Mesendoderm (in vitro differentiated cells): Measurements from ENCODE around the gene ZBTB39.
"Not testable (repeated sequence)": the region's sequence is repeated elsewhere in the genome, so short reads cannot be mapped to it uniquely, and the experiment has no call there.

Experiments used
- DNase-seq: peaks from one replicate; pipeline ENCODE4 v3.0.0; 2013
- H2AK5ac ChIP-seq: 2 replicates; pipeline ENCODE4 v1.6.1; 2013; ENCODE audit warnings: low read length, inconsistent platforms
- H2BK120ac ChIP-seq: 2 replicates; pipeline ENCODE4 v1.6.1; 2013; ENCODE audit warnings: low read depth, mild to moderate bottlenecking, low read length, moderate library complexity, mixed read lengths
- H2BK15ac ChIP-seq: replicated peaks from 2 replicates; pipeline ENCODE4 v1.6.1; 2013; ENCODE audit warnings: low read depth, mild to moderate bottlenecking, moderate library complexity
- H2BK5ac ChIP-seq: 2 replicates; pipeline ENCODE4 v1.6.1; 2013; ENCODE audit warnings: low read length, inconsistent platforms
- H3K18ac ChIP-seq: 2 replicates; pipeline ENCODE4 v1.6.1; 2013; ENCODE audit warnings: mild to moderate bottlenecking, low read length, mixed read lengths
- H3K23ac ChIP-seq: one replicate; pipeline ENCODE4 v1.6.1; 2013; ENCODE audit warnings: low read length
- H3K27ac ChIP-seq: 2 replicates; pipeline ENCODE4 v1.5.1; 2013; ENCODE audit warnings: low read depth, mild to moderate bottlenecking, inconsistent platforms, low read length, moderate library complexity
- H3K27me3 ChIP-seq: 2 replicates; pipeline ENCODE4 v1.6.1; 2013; ENCODE audit warnings: low read length, control low read depth, mild to moderate bottlenecking, inconsistent platforms; ENCODE audit not compliant: insufficient read depth, poor library complexity
- H3K36me3 ChIP-seq: 2 replicates; pipeline ENCODE4 v1.6.1; 2013; ENCODE audit warnings: low read length, inconsistent platforms; ENCODE audit not compliant: control insufficient read depth, insufficient read depth
- H3K4ac ChIP-seq: one replicate; pipeline ENCODE4 v1.6.1; 2013; ENCODE audit warnings: low read depth, mild to moderate bottlenecking, low read length, moderate library complexity
- H3K4me1 ChIP-seq: 2 replicates; pipeline ENCODE4 v1.6.1; 2013; ENCODE audit warnings: low read depth, low read length, inconsistent platforms; ENCODE audit not compliant: control insufficient read depth
- H3K4me2 ChIP-seq: 2 replicates; pipeline ENCODE4 v1.6.1; 2013; ENCODE audit warnings: low read length
- H3K4me3 ChIP-seq: 2 replicates; pipeline ENCODE4 v1.5.1; 2013; ENCODE audit warnings: mild to moderate bottlenecking, low read length
- H3K56ac ChIP-seq: one replicate; pipeline ENCODE4 v1.6.1; 2013; ENCODE audit warnings: low read length
- H3K79me1 ChIP-seq: 2 replicates; pipeline ENCODE4 v1.6.1; 2013; ENCODE audit warnings: low read length, inconsistent platforms
- H3K79me2 ChIP-seq: 2 replicates; pipeline ENCODE4 v1.6.1; 2013; ENCODE audit warnings: mild to moderate bottlenecking, low read length; ENCODE audit not compliant: control insufficient read depth, insufficient read depth
- H3K9ac ChIP-seq: 2 replicates; pipeline ENCODE4 v1.6.1; 2013; ENCODE audit warnings: low read length, inconsistent platforms
- H4K5ac ChIP-seq: one replicate; pipeline ENCODE4 v1.6.1; 2013; ENCODE audit warnings: low read length
- H4K8ac ChIP-seq: one replicate; pipeline ENCODE4 v1.6.1; 2013; ENCODE audit warnings: low read depth, mild to moderate bottlenecking, control low read depth, low read length, moderate library complexity
- WGBS: extraction: QIAGEN DNeasy Blood & Tissue Kit; methylation state at CpG from one replicate; pipeline ENCODE4 v1.1.7; 2013; ENCODE audit warnings: low lambda C conversion rate, missing lambda C conversion rate; ENCODE audit not compliant: insufficient coverage; ENCODE audit errors: extremely low coverage; 5-methylcytosine and 5-hydroxymethylcytosine counted together

Gene ZBTB39

DNA sequence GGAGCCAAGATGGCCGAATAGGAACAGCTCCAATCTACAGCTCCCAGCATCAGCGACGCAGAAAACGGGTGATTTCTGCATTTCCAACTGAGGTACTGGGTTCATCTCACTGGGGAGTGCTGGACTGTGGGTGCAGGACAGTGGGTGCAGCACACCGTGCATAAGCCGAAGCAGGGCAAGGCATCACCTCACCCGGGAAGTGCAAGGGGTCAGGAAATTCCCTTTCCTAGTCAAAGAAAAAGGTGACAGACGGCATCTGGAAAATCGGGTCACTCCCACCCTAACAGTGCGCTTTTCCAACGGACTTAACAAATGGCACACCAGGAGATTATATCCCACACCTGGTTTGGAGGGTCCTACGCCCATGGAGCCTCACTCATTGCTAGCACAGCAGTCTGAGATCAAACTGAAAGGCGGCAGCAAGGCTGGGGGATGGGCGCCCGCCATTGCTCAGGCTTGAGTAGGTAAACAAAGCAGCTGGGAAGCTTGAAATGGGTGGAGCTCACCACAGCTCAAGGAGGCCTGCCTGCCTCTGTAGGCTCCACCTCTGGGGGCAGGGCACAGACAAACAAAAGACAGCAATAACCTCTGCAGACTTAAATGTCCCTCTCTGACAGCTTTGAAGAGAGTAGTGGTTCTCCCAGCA, 40.2 kb downstream of the ZBTB39 start:
- not testable (repeated sequence) for H2AK5ac ChIP-seq, H3K56ac ChIP-seq, H3K18ac ChIP-seq, H3K36me3 ChIP-seq, DNase-seq, H3K4me2 ChIP-seq, H4K8ac ChIP-seq, H3K27ac ChIP-seq, H2BK120ac ChIP-seq, H3K4me3 ChIP-seq, H3K4ac ChIP-seq, H3K23ac ChIP-seq, H3K79me2 ChIP-seq, H3K4me1 ChIP-seq, H2BK5ac ChIP-seq, H3K79me1 ChIP-seq, H3K9ac ChIP-seq, H4K5ac ChIP-seq, H2BK15ac ChIP-seq, H3K27me3 ChIP-seq
- no CpG with 5 or more reads among the region's 15 CpGs for WGBS

- H3K9ac ChIP-seq, H3K36me3 ChIP-seq, H3K18ac ChIP-seq, H2BK120ac ChIP-seq, H2BK5ac ChIP-seq, H2AK5ac ChIP-seq, H3K27ac ChIP-seq, H2BK15ac ChIP-seq, H3K4me3 ChIP-seq, H3K56ac ChIP-seq, H3K27me3 ChIP-seq, H3K4ac ChIP-seq, H3K79me1 ChIP-seq, H4K8ac ChIP-seq, H4K5ac ChIP-seq, H3K4me2 ChIP-seq, H3K23ac ChIP-seq, H3K79me2 ChIP-seq, H3K4me1 ChIP-seq, DNase-seq: not testable (repeated sequence)
- no CpG with 5 or more reads among the region's 4 CpGs for WGBS
Observed at GRCh38 chr12:56965124-56965523, 41.2 kb downstream of the ZBTB39 start.

DNA sequence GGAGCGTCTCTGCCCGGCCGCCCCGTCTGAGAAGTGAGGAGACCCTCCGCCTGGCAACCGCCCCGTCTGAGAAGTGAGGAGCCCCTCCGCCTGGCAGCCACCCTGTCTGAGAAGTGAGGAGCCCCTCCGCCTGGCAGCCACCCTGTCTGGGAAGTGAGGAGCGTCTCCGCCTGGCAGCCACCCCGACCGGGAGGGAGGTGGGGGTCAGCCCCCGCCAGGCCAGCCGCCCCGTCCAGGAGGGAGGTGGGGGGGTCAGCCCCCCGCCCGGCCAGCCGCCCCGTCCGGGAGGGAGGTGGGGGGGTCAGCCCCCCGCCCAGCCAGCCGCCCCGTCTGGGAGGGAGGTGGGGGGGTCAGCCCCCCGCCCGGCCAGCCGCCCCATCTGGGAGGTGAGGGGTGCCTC, 42.8 kb downstream of the ZBTB39 start:
- H3K27ac ChIP-seq, H2AK5ac ChIP-seq, H3K18ac ChIP-seq, H3K9ac ChIP-seq, H3K79me2 ChIP-seq, H3K56ac ChIP-seq, H3K79me1 ChIP-seq, H3K36me3 ChIP-seq, H2BK120ac ChIP-seq, H4K8ac ChIP-seq, H2BK5ac ChIP-seq, H4K5ac ChIP-seq, DNase-seq, H3K27me3 ChIP-seq, H3K4me1 ChIP-seq, H2BK15ac ChIP-seq, H3K4me3 ChIP-seq, H3K4ac ChIP-seq, H3K4me2 ChIP-seq, H3K23ac ChIP-seq: not testable (repeated sequence)
- WGBS = no CpG with 5 or more reads among the region's 27 CpGs

DNA sequence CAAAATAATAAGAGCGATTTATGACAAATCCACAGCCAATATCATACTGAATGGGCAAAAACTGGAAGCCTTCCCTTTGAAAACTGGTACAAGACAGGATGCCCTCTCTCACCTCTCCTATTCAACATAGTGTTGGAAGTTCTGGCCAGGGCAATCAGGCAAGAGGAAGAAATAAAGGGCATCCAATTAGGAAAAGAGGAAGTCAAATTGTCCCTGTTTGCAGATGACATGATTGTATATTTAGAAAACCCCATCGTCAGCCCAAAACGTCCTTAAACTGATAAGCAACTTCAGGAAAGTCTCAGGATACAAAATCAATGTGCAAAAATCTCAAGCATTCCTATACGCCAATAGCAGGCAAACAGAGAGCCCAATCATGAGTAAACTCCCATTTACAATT, 44.1 kb downstream of the ZBTB39 start:
- not testable (repeated sequence) for H3K4ac ChIP-seq, H2BK120ac ChIP-seq, H4K5ac ChIP-seq, H3K79me2 ChIP-seq, H3K27me3 ChIP-seq, H3K56ac ChIP-seq, H4K8ac ChIP-seq, H3K4me2 ChIP-seq, H3K4me3 ChIP-seq, H3K79me1 ChIP-seq, H2AK5ac ChIP-seq, H3K36me3 ChIP-seq, H3K9ac ChIP-seq, H2BK5ac ChIP-seq, H3K18ac ChIP-seq, DNase-seq, H2BK15ac ChIP-seq, H3K4me1 ChIP-seq, H3K23ac ChIP-seq, H3K27ac ChIP-seq
- no CpG with 5 or more reads among the region's 4 CpGs for WGBS

- no peak overlapping the region for H2AK5ac ChIP-seq
- H3K4me3 ChIP-seq = no peak overlapping the region
- no peak overlapping the region for H3K4ac ChIP-seq
- H3K27me3 ChIP-seq = no peaks in the 10 kb centered on the region
- H3K27ac ChIP-seq = no peak overlapping the region
- no peak overlapping the region for H3K23ac ChIP-seq
- H3K9ac ChIP-seq = no peak overlapping the region
- no peaks in the 10 kb centered on the region for H3K79me2 ChIP-seq
- no peak overlapping the region for H3K18ac ChIP-seq
- no peak overlapping the region for H3K4me2 ChIP-seq
- H3K79me1 ChIP-seq = no peaks in the 10 kb centered on the region
- H2BK15ac ChIP-seq = no peak overlapping the region
- H4K8ac ChIP-seq = no peak overlapping the region
- no peak overlapping the region for H2BK120ac ChIP-seq
- H2BK5ac ChIP-seq = no peak overlapping the region
- H3K56ac ChIP-seq = no peak overlapping the region
- WGBS = no CpG with 5 or more reads among the region's 2 CpGs
- no peak for DNase-seq
- H3K4me1 ChIP-seq = no peaks in the 10 kb centered on the region
- no peak overlapping the region for H4K5ac ChIP-seq
- H3K36me3 ChIP-seq = no peaks in the 10 kb centered on the region
Observed at GRCh38 chr12:56958422-56958821, 47.9 kb downstream of the ZBTB39 start.
